GDM1 (cell line): Measurements from ENCODE around the gene NDUFB2.
"Not testable (repeated sequence)": the region's sequence is repeated elsewhere in the genome, so short reads cannot be mapped to it uniquely, and the experiment has no call there.

ENCODE experiments used
- DNase-seq: peaks from one replicate; lab custom pipeline; 2025; lab: John Stamatoyannopoulos, UW

The NDUFB2 gene

DNA sequence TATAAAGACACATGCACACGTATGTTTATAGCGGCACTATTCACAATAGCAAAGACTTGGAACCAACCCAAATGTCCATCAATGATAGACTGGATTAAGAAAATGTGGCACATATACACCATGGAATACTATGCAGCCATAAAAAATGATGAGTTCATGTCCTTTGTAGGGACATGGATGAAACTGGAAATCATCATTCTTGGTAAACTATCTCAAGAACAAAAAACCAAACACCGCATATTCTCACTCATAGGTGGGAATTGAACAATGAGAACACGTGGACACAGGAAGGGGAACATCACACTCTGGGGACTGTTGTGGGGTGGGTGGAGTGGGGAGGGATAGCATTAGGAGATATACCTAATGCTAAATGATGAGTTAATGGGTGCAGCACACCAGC lies 46.7 kb downstream of the NDUFB2 start:
- DNase-seq, result not testable (repeated sequence)

DNA sequence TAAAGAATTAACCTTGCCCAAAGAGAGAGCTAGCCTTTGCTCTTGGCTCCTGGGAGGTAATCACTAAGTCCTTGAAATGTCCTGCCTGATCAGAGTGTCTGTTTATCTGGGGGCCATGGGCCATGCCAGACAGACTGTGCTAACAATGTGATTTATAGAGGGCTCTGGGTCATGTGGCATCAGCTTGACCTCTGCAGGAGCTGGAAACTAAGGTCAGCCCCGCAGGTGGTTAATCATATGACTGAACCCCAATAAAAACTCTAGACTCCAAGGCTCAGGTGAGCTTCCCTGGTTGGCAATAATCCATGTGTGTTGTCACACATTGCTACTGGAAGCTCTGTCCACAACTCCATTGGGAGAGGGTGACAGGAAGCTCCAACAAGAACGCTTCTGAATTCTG lies 47.5 kb downstream of the NDUFB2 start:
- no peak for DNase-seq

DNA sequence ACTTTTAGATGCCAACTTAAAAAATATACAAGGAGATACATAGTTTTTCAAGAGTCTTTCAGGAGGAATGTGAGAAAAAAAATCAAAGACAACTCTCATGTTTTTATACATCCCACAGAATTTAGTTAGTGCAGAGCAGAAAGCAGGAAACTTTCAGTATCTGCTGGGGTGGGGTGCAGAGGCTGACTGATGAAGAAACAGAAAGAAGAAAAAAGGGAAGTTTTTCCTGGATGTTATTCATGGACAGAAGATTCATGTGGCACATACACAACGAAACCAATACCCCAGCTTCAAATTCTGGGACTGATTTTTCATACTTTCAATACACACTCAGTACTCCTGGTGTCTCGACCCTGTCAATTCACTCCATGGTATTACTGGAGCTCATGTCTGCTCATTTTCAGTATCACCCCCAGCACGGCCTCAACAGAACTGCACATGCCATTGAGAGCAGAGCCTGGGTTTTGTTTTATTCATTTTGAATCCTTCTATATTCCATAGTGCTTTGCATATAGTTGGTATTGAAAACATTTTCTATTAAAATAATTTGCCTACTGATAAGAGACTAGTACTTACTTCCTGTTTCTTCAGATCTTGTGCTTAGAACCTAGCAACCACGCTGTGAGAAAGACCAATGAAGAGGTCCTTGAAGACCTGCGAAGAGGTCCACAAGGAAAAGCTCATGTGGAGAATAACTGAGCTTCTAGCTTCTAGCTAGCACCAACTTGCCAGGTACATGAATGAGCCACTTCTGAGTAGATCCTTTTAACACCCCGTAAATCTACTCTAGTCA lies 49.0 kb downstream of the NDUFB2 start:
- no peak for DNase-seq

DNA sequence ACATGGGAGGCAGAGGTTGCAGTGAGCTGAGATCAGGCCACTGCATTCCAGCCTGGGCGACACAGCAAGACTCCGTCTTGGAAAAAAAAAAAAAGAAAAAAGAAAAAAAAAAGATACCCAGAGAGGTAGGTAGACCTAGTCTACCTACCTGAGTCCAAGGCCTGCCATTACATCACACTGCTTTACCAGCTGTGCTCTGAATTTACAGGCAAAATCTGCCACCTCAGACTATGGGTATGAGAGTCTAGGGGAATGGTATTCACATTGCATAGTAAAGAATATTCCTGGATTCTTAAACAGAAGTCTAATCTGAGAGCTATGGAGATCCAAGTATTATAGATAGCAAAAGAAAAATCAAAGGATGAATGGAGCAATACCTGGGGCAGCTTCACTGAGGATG lies 50.2 kb downstream of the NDUFB2 start:
- DNase-seq, result no peak

DNA sequence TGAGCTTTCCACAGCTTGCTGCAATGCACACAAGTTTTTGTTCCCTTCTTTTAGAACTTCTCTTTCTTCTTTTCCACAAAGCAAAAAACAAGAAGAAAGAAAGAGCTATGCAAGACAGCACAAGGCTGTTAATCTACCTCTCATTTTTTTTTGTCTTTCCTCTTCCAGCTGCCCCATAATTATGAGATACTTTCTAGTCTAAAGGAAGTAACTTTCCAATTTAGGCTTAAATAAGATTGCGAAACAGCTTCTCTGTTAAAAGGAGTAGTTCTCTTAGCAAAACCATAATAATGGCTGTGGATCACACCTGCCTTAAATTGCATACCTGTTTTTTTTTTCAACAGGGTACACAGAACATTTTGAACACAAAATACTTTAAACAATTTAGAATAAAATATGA lies 56.0 kb downstream of the NDUFB2 start:
- DNase-seq, result no peak

DNA sequence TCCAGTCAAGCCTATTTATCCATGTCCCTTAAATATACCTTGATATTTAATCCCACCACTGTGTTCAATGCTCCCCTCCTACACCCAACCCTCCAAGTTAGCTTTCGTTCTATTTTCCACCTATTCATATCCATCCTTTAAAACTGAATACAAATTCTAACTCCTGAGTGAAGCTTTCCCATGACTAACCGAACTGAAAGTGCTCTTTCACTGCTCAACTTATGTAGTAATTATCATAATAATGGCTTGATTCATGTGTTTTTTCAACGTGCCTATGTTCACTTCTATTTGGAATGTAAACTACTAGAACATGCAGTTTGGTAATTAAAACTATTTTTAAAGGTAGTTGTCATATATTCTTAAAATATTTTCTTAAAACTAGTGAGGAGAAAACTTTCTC lies 58.0 kb downstream of the NDUFB2 start:
- DNase-seq, result no peak
